ENCODE measurements around the gene SCP2.

DNA sequence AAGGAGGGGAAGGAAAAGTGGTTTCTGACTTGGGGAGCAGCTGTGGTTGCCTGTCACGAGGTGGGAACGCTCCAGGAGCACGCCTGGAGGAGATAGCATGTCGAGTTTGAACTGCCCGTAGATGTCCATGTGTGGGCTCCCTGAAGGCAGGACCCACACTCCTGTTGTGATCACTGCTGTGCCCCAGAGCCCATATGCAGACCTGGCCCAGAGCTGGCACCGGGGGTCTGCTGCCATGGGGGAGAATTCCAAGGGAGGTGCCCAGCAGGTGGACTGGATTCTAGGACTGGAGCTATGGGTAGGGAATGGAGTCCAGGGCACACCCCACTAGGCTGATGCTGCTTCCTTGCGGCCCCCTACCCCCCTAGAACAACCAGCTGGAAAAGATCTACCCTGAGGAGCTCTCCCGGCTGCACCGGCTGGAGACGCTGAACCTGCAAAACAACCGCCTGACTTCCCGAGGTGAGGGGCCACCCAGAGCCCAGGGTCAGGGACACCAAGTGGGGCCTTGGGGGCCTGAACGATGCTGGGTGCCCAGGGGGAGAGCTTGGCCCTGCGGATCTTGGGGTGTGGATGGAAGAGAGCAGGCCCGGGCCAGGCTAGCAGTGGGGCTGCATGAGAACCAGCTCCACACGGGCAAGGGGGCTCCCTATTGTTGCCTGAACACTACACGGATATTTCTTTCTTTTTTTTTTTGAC lies 144.2 kb downstream of the SCP2 start:
- TF ChIP-seq CTCF (IDR thresholded peaks at IDR 0.05) (no peak), ZFX (IDR thresholded peaks at IDR 0.05; ENCODE audit: borderline replicate concordance) (no peak)

Measured in 22Rv1 (cell line).